HCT116 (cell line): Measurements from ENCODE around the gene HIRIP3. TPM values are rescaled to one million over a fixed set of nuclear protein-coding genes. Genes with fewer than 3 reads are reported as not detected.

Experiments
- ATAC-seq: fragments of 200-7000 bp; cut with Tn5 transposase; 2 replicates; pipeline ENCODE4 v1.9.1; 2020; ENCODE audit warnings: mild to moderate bottlenecking, moderate library complexity
- BruUV-seq: library from RNA; stranded (reverse); fragments of 400-500 nt; replicated peaks from 2 replicates; lab custom pipeline; 2021; lab: Mats Ljungman, UMichigan
- CTCF ChIA-PET: fragments of 300-600 bp; sonication (Branson Sonifier 250); formaldehyde crosslinking; loops from one replicate; lab custom pipeline; 2021; ENCODE audit warnings: antibody characterized with exemption; lab: Charles Lee
- POLR2A ChIA-PET: fragments of 300-600, 350-600 bp; sonication (Branson Sonifier 250); formaldehyde crosslinking; loops from one replicate; lab custom pipeline; 2021; ENCODE audit warnings: antibody characterized with exemption; lab: Charles Lee
- RAD21 ChIA-PET, 2 experiments: fragments of 300-600 bp; sonication (Branson Sonifier 250); formaldehyde crosslinking; loops; one replicate each; lab custom pipeline; 2023; ENCODE audit warnings: low total read pairs in 2 of 2; ENCODE audit not compliant: uncharacterized antibody in 2 of 2, unreplicated experiment in 2 of 2, low non-redundant PET in 1 of 2; lab: Charles Lee
- DNase-seq: peaks from one replicate; pipeline ENCODE4 v3.0.0-alpha.2; 2010; ENCODE audit warnings: low read depth, low spot score
- H2AFZ ChIP-seq: fragments of 200-600 bp; shearing (Covaris generic), sonication (generic); 2 replicates; pipeline ENCODE4 v1.6.1; 2017; ENCODE audit warnings: low read depth, mixed run types, mixed read lengths, antibody characterized with exemption, low read length; ENCODE audit not compliant: poor library complexity, severe bottlenecking
- H3K27ac ChIP-seq: 2 replicates; pipeline ENCODE4 v1.5.1; 2012; ENCODE audit warnings: low read depth, low read length
- H3K27me3 ChIP-seq: fragments of 200-600 bp; sonication (generic); 2 replicates; pipeline ENCODE4 v1.6.1; 2016; ENCODE audit warnings: mixed run types, low read length, mixed read lengths; ENCODE audit not compliant: insufficient read depth
- H3K36me3 ChIP-seq, 2 experiments: fragments of 200-500 bp in 1 of 2; fragments of 200-600 bp in 1 of 2; sonication (Bioruptor generic) in 1 of 2; sonication (generic) in 1 of 2; 2 replicates each; pipeline versions ENCODE4 v1.5.1 to v1.6.1; 2014 to 2016; ENCODE audit warnings: low read length in 2 of 2, inconsistent platforms in 1 of 2, mixed read lengths in 1 of 2, mixed run types in 1 of 2; ENCODE audit not compliant: insufficient read depth in 2 of 2, control insufficient read depth in 1 of 2
- H3K4me1 ChIP-seq, 2 experiments: fragments of 200-600 bp in 1 of 2; sonication (generic) in 1 of 2; 2 replicates each; pipeline versions ENCODE4 v1.5.1 to v1.6.1; 2012 to 2017; ENCODE audit warnings: low read length in 2 of 2, inconsistent platforms in 1 of 2, mild to moderate bottlenecking in 1 of 2, mixed read lengths in 1 of 2, mixed run types in 1 of 2, moderate library complexity in 1 of 2; ENCODE audit not compliant: insufficient read depth in 2 of 2, control insufficient read depth in 1 of 2
- H3K4me2 ChIP-seq: fragments of 200-600 bp; sonication (generic); 2 replicates; pipeline ENCODE4 v1.6.1; 2017; ENCODE audit warnings: mixed run types, low read length, mixed read lengths
- H3K4me3 ChIP-seq, 2 experiments: fragments of 200-600 bp in 1 of 2; sonication (generic) in 1 of 2; replicated peaks in 1 of 2; 2 replicates each; pipeline ENCODE4 v1.5.1; 2011 to 2016; ENCODE audit warnings: low read length in 2 of 2, control low read depth in 1 of 2, low read depth in 1 of 2, mild to moderate bottlenecking in 1 of 2, mixed read lengths in 1 of 2, mixed run types in 1 of 2
- H3K79me2 ChIP-seq: fragments of 200-600 bp; sonication (generic); 2 replicates; pipeline ENCODE4 v1.6.1; 2017; ENCODE audit warnings: mild to moderate bottlenecking, mixed run types, low read length, moderate library complexity, mixed read lengths; ENCODE audit not compliant: insufficient read depth
- H3K9ac ChIP-seq: fragments of 200-600 bp; sonication (generic); 2 replicates; pipeline ENCODE4 v1.6.1; 2016; ENCODE audit warnings: low read length, mixed read lengths
- H3K9me2 ChIP-seq: fragments of 200-600 bp; sonication (generic), shearing (Covaris generic); 2 replicates; pipeline ENCODE4 v1.6.1; 2017; ENCODE audit warnings: mixed run types, mild to moderate bottlenecking, moderate library complexity; ENCODE audit not compliant: insufficient read depth
- H3K9me3 ChIP-seq, 2 experiments: fragments of 200-500 bp in 1 of 2; fragments of 200-600 bp in 1 of 2; sonication (Bioruptor generic) in 1 of 2; sonication (generic) in 1 of 2; 2 replicates each; pipeline ENCODE4 v1.6.1; 2014 to 2017; ENCODE audit warnings: low read length in 2 of 2, mixed read lengths in 2 of 2, inconsistent platforms in 1 of 2, low read depth in 1 of 2, mild to moderate bottlenecking in 1 of 2, mixed run types in 1 of 2, moderate library complexity in 1 of 2; ENCODE audit not compliant: control insufficient read depth in 1 of 2, insufficient read depth in 1 of 2
- H4K20me1 ChIP-seq: fragments of 200-600 bp; sonication (generic), shearing (Covaris generic); 2 replicates; pipeline ENCODE4 v1.6.1; 2017; ENCODE audit warnings: mixed run types, mild to moderate bottlenecking, moderate library complexity; ENCODE audit not compliant: insufficient read depth
- ATF3 ChIP-seq: IDR thresholded peaks from 2 replicates; pipeline ENCODE4 v1.6.1; 2012
- CBX3 ChIP-seq: IDR thresholded peaks from 2 replicates; pipeline ENCODE4 v1.6.1; 2012; ENCODE audit warnings: low read depth
- CEBPB ChIP-seq: IDR thresholded peaks from 2 replicates; pipeline ENCODE4 v1.6.1; 2012; ENCODE audit warnings: low read depth
- CTCF ChIP-seq, 3 experiments: fragments of 200-600 bp in 1 of 3; sonication (generic) in 1 of 3; IDR thresholded peaks in 2 of 3; conservative IDR thresholded peaks in 1 of 3; 2 replicates each; pipeline ENCODE4 v1.5.1; 2012 to 2017; ENCODE audit warnings: low read depth in 2 of 3, low read length in 2 of 3, antibody characterized with exemption in 1 of 3, borderline replicate concordance in 1 of 3, control low read depth in 1 of 3, mild to moderate bottlenecking in 1 of 3, mixed read lengths in 1 of 3, mixed run types in 1 of 3, moderate library complexity in 1 of 3; ENCODE audit not compliant: insufficient read depth in 1 of 3
- EGR1 ChIP-seq: IDR thresholded peaks from 2 replicates; pipeline ENCODE4 v1.6.1; 2012; ENCODE audit warnings: low read depth
- EZH2 ChIP-seq: fragments of 200-600 bp; sonication (generic); IDR thresholded peaks from 2 replicates; pipeline ENCODE4 v1.6.1; 2017; ENCODE audit warnings: antibody characterized with exemption, mixed run types
- EZH2phosphoT487 ChIP-seq: fragments of 200-600 bp; IDR thresholded peaks from 2 replicates; pipeline ENCODE4 v1.6.1; 2018; ENCODE audit warnings: antibody characterized with exemption, borderline replicate concordance
- JUND ChIP-seq: IDR thresholded peaks from 2 replicates; pipeline ENCODE4 v1.6.1; 2012
- MAX ChIP-seq: IDR thresholded peaks from 2 replicates; pipeline ENCODE4 v1.6.1; 2012
- RAD21 ChIP-seq: IDR thresholded peaks from 2 replicates; pipeline ENCODE4 v1.6.1; 2012; ENCODE audit warnings: low read depth, mild to moderate bottlenecking
- REST ChIP-seq: IDR thresholded peaks from 2 replicates; pipeline ENCODE4 v1.6.1; 2012; ENCODE audit warnings: low read depth
- SIN3A ChIP-seq: IDR thresholded peaks from 2 replicates; pipeline ENCODE4 v1.6.1; 2012; ENCODE audit warnings: low read depth
- SP1 ChIP-seq: IDR thresholded peaks from 2 replicates; pipeline ENCODE4 v1.6.1; 2012; ENCODE audit warnings: low read depth
- SRF ChIP-seq: IDR thresholded peaks from 2 replicates; pipeline ENCODE4 v1.6.1; 2012; ENCODE audit warnings: low read depth
- TCF7L2 ChIP-seq: IDR thresholded peaks from 2 replicates; pipeline ENCODE4 v1.7.0; 2011; ENCODE audit warnings: borderline replicate concordance, inconsistent platforms; ENCODE audit not compliant: insufficient read depth, insufficient read length; ENCODE audit errors: extremely low read depth
- YY1 ChIP-seq: IDR thresholded peaks from 2 replicates; pipeline ENCODE4 v1.6.1; 2011; ENCODE audit warnings: low read length, low read depth, moderate library complexity, mild to moderate bottlenecking; ENCODE audit not compliant: insufficient replicate concordance; ENCODE audit errors: extremely low read depth
- ZFX ChIP-seq: fragments of 450-650 bp; IDR thresholded peaks from 2 replicates; pipeline ENCODE4 v1.6.1; 2017
- ZNF274 ChIP-seq: fragments of 200-500 bp; sonication (Bioruptor generic); IDR thresholded peaks from 2 replicates; pipeline ENCODE4 v1.6.1; 2014; ENCODE audit warnings: mild to moderate bottlenecking, low read depth, low read length, inconsistent platforms
- intact Hi-C: fragments of 100-400 bp; cut with micrococcal nuclease; formaldehyde crosslinking; loops from 2 replicates; pipeline ENCODE4 v1.10.0; 2022
- total RNA-seq: library from RNA; stranded (reverse); gene quantifications from one replicate; pipeline ENCODE4 v1.2.1, GENCODE V29; 2021; ENCODE audit not compliant: unreplicated experiment

The HIRIP3 gene
- total RNA-seq, 1 experiment from 2014 or later, result 21.8 TPM

GRCh38 chr16:29986931-29987330, 8.5 kb downstream of the HIRIP3 start:
- Histone ChIP-seq H3K9me3 (no peaks in the 10 kb centered on the region), H3K9ac (no peak overlapping the region), H4K20me1 (no peaks in the 10 kb centered on the region), H3K27me3 (no peaks in the 10 kb centered on the region), H3K9me2 (no peaks in the 10 kb centered on the region), H3K27ac (no peak overlapping the region), H3K79me2 (no peaks in the 10 kb centered on the region), H3K36me3 (peaks cover 49 to 58% of the 10 kb centered on the region in 2 experiments), H3K4me1 (no peaks in the 10 kb centered on the region), H3K4me3 (no peak overlapping the region), H2AFZ (no peak overlapping the region), H3K4me2 (no peak overlapping the region)
- ChIA-PET RAD21 (no interaction called here), POLR2A (interaction anchor here (2.0 kb wide), 1 partner anchor 14 kb away, joined by 9 read pairs; the partner anchor contains the start of gene TAOK2), CTCF (no interaction called here)
- TF ChIP-seq REST (no peak), EZH2 (no peak), EGR1 (no peak), SP1 (no peak), MAX (no peak), CTCF (IDR thresholded peaks at IDR 0.05 in 2 of 3, conservative IDR thresholded peaks at IDR 0.05 in 1 of 3; ENCODE audit: borderline replicate concordance in 1 of 3, insufficient read depth in 1 of 3, low read depth in 2 of 3, low read length in 2 of 3) (no peak), ZFX (no peak), YY1 (no peak), TCF7L2 (no peak), RAD21 (no peak), ZNF274 (no peak), CBX3 (no peak), EZH2phosphoT487 (no peak), SRF (no peak), JUND (no peak), CEBPB (no peak), SIN3A (no peak), ATF3 (no peak)
- intact Hi-C loops, result no loop called here
- DNase-seq, result no peak
- BruUV-seq, result no TSS peak
- no peak for ATAC-seq
